Fibroblast of pulmonary artery (primary cell): Measurements from ENCODE around the gene APOM.

Experiments
- DNase-seq: peaks from one replicate; pipeline ENCODE4 v3.0.0-alpha.2; 2010; ENCODE audit warnings: low read depth
- H3K4me3 ChIP-seq: replicated peaks from 2 replicates; pipeline ENCODE4 v1.5.1; 2011; ENCODE audit warnings: low read depth, mild to moderate bottlenecking, control low read depth, low read length, moderate library complexity
- CTCF ChIP-seq: IDR thresholded peaks from 2 replicates; pipeline ENCODE4 v1.5.1; 2011; ENCODE audit warnings: mild to moderate bottlenecking, control low read depth, low read length, inconsistent platforms; ENCODE audit errors: missing control alignments

The APOM gene

GRCh38 chr6:31676904-31677303, 21.2 kb downstream of the APOM start:
- H3K4me3 ChIP-seq, result no peak overlapping the region
- no peak for DNase-seq
- no peak for TF ChIP-seq CTCF

- no peak for DNase-seq
- no peak overlapping the region for H3K4me3 ChIP-seq
- TF ChIP-seq CTCF, result no peak
Measured at GRCh38 chr6:31677955-31678354, 22.3 kb downstream of the APOM start.

- H3K4me3 ChIP-seq, result peak within 1 kb of the TSS; percentile 53
Measured at GRCh38 chr6:31680226-31681134, 24.8 kb downstream of the APOM start, which contains the start of gene LY6G5C. TSS of gene LY6G5C (minus strand) at chr6:31681067. CDS start at chr6:31680373, 694 bp downstream.

GRCh38 chr6:31681135-31681671, 25.5 kb downstream of the APOM start:
- peak; percentile 22 for DNase-seq
- peak overlapping the region; percentile 53 for H3K4me3 ChIP-seq
- TF ChIP-seq CTCF, result peak; percentile 16

More at GRCh38 chr6:31680226-31681134, 24.8 kb downstream of the APOM start, which contains the start of gene LY6G5C:
- peak; percentile 71 for TF ChIP-seq CTCF
- DNase-seq, result peak; percentile 94

- H3K4me3 ChIP-seq, result no peak overlapping the region
- TF ChIP-seq CTCF, result no peak
- DNase-seq, result no peak
Measured at GRCh38 chr6:31683591-31683990, 27.9 kb downstream of the APOM start.

GRCh38 chr6:31686483-31686882, 30.8 kb downstream of the APOM start:
- H3K4me3 ChIP-seq, result no peak overlapping the region
- DNase-seq, result no peak
- no peak for TF ChIP-seq CTCF
